GM13977 (cell line): ENCODE measurements around the gene EFEMP2.

Experiments
- DNase-seq: peaks from one replicate; pipeline ENCODE4 v3.0.0; 2012; ENCODE audit warnings: low spot score
- in situ Hi-C: fragments of 300-500 bp; cut with MboI; formaldehyde crosslinking; loops from one replicate; pipeline ENCODE4 v1.12.0; 2022; ENCODE audit warnings: low sequenced_read_pairs, low pct_unique_long_range_greater_than_20kb, mixed read lengths, inconsistent platforms; ENCODE audit not compliant: unreplicated experiment
- TF ChIP-seq, protein P1 (sequence below): IDR thresholded peaks from 2 replicates; pipeline ENCODE4 v1.5.1; 2012; ENCODE audit warnings: mild to moderate bottlenecking, control low read depth; ENCODE audit not compliant: insufficient read depth; ENCODE audit errors: extremely low read depth, missing control alignments

The EFEMP2 gene

DNA sequence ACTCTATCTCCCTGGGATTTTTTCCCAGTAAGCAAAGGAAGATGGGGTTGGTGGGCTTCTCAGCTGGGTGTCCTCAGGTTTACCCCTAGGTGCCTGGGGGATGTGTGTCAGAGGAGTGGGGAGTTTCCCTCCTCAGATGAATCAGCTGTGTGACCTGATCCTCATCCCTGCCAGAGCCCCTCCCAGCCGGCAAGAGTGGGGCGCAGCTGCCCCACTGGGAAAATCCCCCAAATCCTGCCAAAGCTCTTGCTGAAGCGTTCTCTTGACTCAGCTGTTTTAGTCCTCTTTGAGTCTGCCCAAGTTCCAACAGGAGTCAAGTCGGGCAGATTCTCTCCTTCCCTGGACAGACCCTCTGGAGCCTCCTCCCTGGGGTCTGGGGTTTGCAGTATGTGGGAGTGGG, 40.2 kb upstream of the EFEMP2 start:
- TF ChIP-seq, protein P1, sequence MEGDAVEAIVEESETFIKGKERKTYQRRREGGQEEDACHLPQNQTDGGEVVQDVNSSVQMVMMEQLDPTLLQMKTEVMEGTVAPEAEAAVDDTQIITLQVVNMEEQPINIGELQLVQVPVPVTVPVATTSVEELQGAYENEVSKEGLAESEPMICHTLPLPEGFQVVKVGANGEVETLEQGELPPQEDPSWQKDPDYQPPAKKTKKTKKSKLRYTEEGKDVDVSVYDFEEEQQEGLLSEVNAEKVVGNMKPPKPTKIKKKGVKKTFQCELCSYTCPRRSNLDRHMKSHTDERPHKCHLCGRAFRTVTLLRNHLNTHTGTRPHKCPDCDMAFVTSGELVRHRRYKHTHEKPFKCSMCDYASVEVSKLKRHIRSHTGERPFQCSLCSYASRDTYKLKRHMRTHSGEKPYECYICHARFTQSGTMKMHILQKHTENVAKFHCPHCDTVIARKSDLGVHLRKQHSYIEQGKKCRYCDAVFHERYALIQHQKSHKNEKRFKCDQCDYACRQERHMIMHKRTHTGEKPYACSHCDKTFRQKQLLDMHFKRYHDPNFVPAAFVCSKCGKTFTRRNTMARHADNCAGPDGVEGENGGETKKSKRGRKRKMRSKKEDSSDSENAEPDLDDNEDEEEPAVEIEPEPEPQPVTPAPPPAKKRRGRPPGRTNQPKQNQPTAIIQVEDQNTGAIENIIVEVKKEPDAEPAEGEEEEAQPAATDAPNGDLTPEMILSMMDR, result no peak
- in situ Hi-C loops, result no loop called here
- DNase-seq, result peak; percentile 50

DNA sequence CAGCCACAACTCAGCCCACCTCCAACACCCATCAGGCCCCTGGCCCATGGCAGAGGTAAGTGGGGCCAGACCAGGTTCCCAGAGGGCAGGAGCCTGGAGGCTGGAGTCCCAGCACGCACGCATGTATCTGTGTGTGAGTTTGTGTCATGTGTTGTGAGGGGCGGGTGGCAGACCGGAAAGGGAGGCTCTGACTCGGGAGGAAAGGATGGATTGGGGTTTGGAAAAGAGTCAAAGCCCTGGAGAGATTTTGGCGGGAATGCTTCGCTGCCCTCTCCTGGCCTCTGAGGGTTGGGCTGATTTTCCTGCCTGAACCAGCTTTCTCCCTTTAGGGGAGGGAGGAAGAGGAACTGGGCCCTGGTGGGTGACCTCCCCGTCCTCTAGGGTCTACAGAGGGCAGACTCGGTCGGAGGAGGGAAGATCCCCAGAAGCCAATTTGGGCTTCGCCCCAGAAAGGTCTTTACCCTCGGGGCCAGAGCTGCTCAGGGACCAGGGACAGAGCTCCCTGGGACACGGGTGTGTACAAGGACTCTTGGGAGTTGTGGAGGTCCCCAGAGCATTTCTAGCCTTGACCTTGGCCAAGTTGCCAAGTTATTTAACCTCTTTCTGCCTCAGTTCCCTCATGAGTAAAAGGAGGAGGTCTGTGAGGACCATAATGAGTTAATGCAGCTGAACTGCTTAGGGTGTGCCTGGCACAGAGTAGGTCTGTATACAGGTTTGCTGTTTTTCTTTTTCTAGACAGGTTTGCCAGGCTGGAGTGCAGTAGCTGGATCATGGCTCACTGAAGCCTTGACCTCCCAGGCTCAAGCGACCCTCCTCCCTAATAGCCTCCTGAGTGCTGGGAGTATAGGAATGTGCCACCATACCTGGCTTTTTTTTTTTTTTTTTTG, 39.3 kb upstream of the EFEMP2 start:
- in situ Hi-C loops, result no loop called here
- TF ChIP-seq, protein P1, result peak; percentile 16
- peak; percentile 17 for DNase-seq

DNA sequence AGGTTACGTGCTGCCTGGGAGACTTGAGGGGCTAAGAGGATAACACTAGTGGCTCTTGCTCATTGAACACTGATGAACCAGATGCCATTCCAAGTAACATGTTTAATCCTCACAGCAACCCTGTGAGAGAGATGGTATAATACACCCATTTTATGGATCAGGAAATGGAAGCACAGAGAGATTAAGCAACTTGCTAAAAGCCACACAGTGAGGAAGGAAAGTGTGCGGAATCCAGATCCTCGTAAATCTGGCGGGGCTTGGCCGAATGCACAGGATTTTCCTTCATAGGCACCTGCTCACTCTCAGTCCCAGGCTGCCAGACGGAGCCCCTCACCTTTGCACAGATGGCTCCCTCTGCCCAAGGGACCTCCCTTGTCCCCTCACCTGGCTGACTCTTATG, 35.3 kb upstream of the EFEMP2 start:
- DNase-seq, result no peak
- TF ChIP-seq, protein P1, result no peak
- in situ Hi-C loops, result no loop called here

DNA sequence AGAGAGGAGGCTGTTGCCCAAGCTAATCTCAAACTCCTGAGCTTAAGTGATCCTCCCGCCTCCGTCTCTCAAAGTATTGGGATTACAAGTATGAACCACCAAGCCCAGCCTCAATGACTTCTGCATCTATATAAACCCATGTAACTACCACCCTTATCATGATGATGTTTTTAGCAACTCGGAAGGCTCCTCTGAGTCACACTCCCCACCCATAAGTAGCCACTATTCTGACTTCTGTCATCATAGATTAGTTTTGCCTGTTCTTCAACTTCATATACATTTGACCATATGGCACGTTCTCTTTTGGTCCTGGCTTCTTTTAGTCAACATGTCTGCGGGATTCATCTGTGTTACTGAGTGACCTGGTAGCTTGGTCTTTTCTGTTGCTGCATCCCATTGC, 34.0 kb upstream of the EFEMP2 start:
- in situ Hi-C loops, result no loop called here
- no peak for DNase-seq
- TF ChIP-seq, protein P1, result no peak

DNA sequence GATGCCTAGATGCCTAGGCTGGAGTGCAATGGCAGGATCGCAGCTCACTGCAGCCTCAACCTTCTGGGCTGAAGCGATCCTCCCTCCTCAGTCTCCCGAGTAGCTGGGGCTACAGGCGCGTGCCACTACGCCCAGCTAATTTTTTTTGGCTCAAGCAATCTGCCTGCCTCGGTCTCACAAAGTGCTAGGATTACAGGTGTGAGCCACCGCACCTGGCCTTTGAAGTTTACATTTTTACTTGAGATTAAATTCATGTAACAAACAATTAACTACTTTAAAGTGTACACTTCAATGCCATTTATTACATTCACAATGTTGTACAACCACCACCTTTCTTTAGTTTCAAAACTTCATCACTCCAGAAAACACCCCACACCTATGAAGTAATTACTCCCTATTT, 31.1 kb upstream of the EFEMP2 start:
- in situ Hi-C loops, result no loop called here
- no peak for DNase-seq
- TF ChIP-seq, protein P1, result no peak

DNA sequence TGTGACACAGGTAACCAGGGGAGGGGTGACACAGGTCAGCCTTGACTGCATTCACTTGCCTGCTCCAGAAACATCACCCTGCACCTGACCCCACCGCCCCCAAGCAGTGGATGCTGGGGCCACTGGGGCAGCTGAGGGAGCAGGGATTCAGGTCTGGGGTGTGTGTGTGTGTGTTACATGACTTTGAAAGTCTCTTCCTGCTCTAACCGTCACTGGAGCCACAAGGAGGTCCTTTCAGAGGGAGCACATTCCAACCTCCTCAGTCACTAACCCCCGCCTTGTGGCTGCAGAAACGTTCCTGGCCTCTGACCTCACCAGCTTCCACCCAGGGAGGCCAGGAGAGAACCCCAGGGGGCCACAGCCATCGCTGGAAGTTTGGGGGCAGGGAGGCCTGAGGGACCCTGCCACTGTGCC, 30.5 kb upstream of the EFEMP2 start:
- no peak for DNase-seq
- in situ Hi-C loops, result no loop called here
- TF ChIP-seq, protein P1, result no peak
